ENCODE measurements around the gene CD244. TPM values are rescaled to one million over a fixed set of nuclear protein-coding genes. Genes with fewer than 3 reads are reported as not detected.

Gene CD244
- polyA plus RNA-seq, 1 donor from 2014 or later, result not detected

- no peaks in the 10 kb centered on the region for H3K36me3 ChIP-seq (ENCODE audit: insufficient read depth, low read length)
- H3K4me2 ChIP-seq (ENCODE audit: low read length), result no peak overlapping the region
- no peaks in the 10 kb centered on the region for H3F3A ChIP-seq (ENCODE audit: insufficient read depth, low read length, poor library complexity, severe bottlenecking)
- H2AFZ ChIP-seq (ENCODE audit: low read depth, low read length), result no peak overlapping the region
- no peak overlapping the region for H3K4me3 ChIP-seq (ENCODE audit: low read length)
- TF ChIP-seq CTCF (IDR thresholded peaks at IDR 0.05; ENCODE audit: poor library complexity, severe bottlenecking) (no peak), SMC3 (conservative IDR thresholded peaks at IDR 0.05; ENCODE audit: poor library complexity) (no peak), EZH2 (IDR thresholded peaks at IDR 0.05; ENCODE audit: borderline replicate concordance, insufficient read depth, low read length, poor library complexity, severe bottlenecking) (no peak), POLR2AphosphoS5 (IDR thresholded peaks at IDR 0.05) (no peak), MXI1 (conservative IDR thresholded peaks at IDR 0.05; ENCODE audit: poor library complexity, severe bottlenecking) (no peak), REST (IDR thresholded peaks at IDR 0.05; ENCODE audit: borderline replicate concordance) (no peak), TAF1 (IDR thresholded peaks at IDR 0.05; ENCODE audit: low read depth) (no peak), EP300 (conservative IDR thresholded peaks at IDR 0.05; ENCODE audit: poor library complexity, severe bottlenecking) (no peak), RAD21 (conservative IDR thresholded peaks at IDR 0.05) (no peak)
- no peak overlapping the region for H3K9ac ChIP-seq (ENCODE audit: low read length)
- no peaks in the 10 kb centered on the region for H3K27me3 ChIP-seq (ENCODE audit: insufficient read depth, low read depth, low read length)
- H3K27ac ChIP-seq (ENCODE audit: low read length), result no peak overlapping the region
- no peaks in the 10 kb centered on the region for H3K9me3 ChIP-seq (ENCODE audit: low read length)
- no peaks in the 10 kb centered on the region for H3K9me2 ChIP-seq (ENCODE audit: insufficient read depth, low read length)
- no peaks in the 10 kb centered on the region for H3K79me2 ChIP-seq (replicated peaks; ENCODE audit: insufficient read depth, low read length)
- H4K20me1 ChIP-seq (ENCODE audit: insufficient read depth), result no peaks in the 10 kb centered on the region
Observed at GRCh38 chr1:160863061-160863773, 530 bp upstream of the CD244 start.

GRCh38 chr1:160860840-160861505 lies 1.7 kb downstream of the CD244 start:
- Histone ChIP-seq H3K9ac (ENCODE audit: low read length) (no peak overlapping the region), H3K27ac (ENCODE audit: low read length) (no peak overlapping the region), H3K79me2 (replicated peaks; ENCODE audit: insufficient read depth, low read length) (no peaks in the 10 kb centered on the region), H2AFZ (ENCODE audit: low read depth, low read length) (no peak overlapping the region), H3K9me2 (ENCODE audit: insufficient read depth, low read length) (no peaks in the 10 kb centered on the region), H3K36me3 (ENCODE audit: insufficient read depth, low read length) (no peaks in the 10 kb centered on the region), H3K4me2 (ENCODE audit: low read length) (no peak overlapping the region), H4K20me1 (ENCODE audit: insufficient read depth) (no peaks in the 10 kb centered on the region), H3K9me3 (ENCODE audit: low read length) (no peaks in the 10 kb centered on the region), H3K27me3 (ENCODE audit: insufficient read depth, low read depth, low read length) (no peaks in the 10 kb centered on the region), H3K4me3 (ENCODE audit: low read length) (no peak overlapping the region), H3F3A (ENCODE audit: insufficient read depth, low read length, poor library complexity, severe bottlenecking) (no peaks in the 10 kb centered on the region)
- no peak for TF ChIP-seq MXI1 (conservative IDR thresholded peaks at IDR 0.05; ENCODE audit: poor library complexity, severe bottlenecking)
- no peak for TF ChIP-seq SMC3 (conservative IDR thresholded peaks at IDR 0.05; ENCODE audit: poor library complexity)
- no peak for TF ChIP-seq REST (IDR thresholded peaks at IDR 0.05; ENCODE audit: borderline replicate concordance)
- TF ChIP-seq TAF1 (IDR thresholded peaks at IDR 0.05; ENCODE audit: low read depth), result no peak
- no peak for TF ChIP-seq EP300 (conservative IDR thresholded peaks at IDR 0.05; ENCODE audit: poor library complexity, severe bottlenecking)
- TF ChIP-seq EZH2 (IDR thresholded peaks at IDR 0.05; ENCODE audit: borderline replicate concordance, insufficient read depth, low read length, poor library complexity, severe bottlenecking), result no peak
- TF ChIP-seq POLR2AphosphoS5 (IDR thresholded peaks at IDR 0.05), result no peak
- no peak for TF ChIP-seq CTCF (IDR thresholded peaks at IDR 0.05; ENCODE audit: poor library complexity, severe bottlenecking)
- TF ChIP-seq RAD21 (conservative IDR thresholded peaks at IDR 0.05), result no peak

All from neural cell (in vitro differentiated cells).